Peyer's patch (tissue), 4 donors: ENCODE data around the gene CDC37.

ENCODE experiments used
- CTCF ChIP-seq, 6 experiments: fragments of 450-650 bp in 4 of 6; fragments of 200-600 bp in 2 of 6; sonication (generic) in 1 of 6; IDR thresholded peaks; one replicate each; pipeline ENCODE4 v1.5.1; 2017 to 2019; ENCODE audit warnings: antibody characterized with exemption in 6 of 6, mild to moderate bottlenecking in 3 of 6, moderate library complexity in 1 of 6
- POLR2A ChIP-seq, 2 donors: fragments of 450-650 bp; IDR thresholded peaks; one replicate each; pipeline ENCODE4 v1.5.1; 2017; ENCODE audit warnings: antibody characterized with exemption in 2 of 2, mild to moderate bottlenecking in 2 of 2, moderate library complexity in 2 of 2

GRCh38 chr19:10378124-10378523, 25.2 kb downstream of the CDC37 start:
- TF ChIP-seq CTCF (IDR thresholded peaks at IDR 0.05) (no peak), POLR2A (IDR thresholded peaks at IDR 0.05) (no peak)
